Measurements from ENCODE around the gene SCD. TPM values are rescaled to one million over a fixed set of nuclear protein-coding genes. Genes with fewer than 3 reads are reported as not detected.

The SCD gene
- total and polyA plus RNA-seq, 9 of the 15 experiments (the other 6 are each of a cell fraction or from before 2014, with no cell fraction given) = 114 to 486 (median 188) TPM

DNA sequence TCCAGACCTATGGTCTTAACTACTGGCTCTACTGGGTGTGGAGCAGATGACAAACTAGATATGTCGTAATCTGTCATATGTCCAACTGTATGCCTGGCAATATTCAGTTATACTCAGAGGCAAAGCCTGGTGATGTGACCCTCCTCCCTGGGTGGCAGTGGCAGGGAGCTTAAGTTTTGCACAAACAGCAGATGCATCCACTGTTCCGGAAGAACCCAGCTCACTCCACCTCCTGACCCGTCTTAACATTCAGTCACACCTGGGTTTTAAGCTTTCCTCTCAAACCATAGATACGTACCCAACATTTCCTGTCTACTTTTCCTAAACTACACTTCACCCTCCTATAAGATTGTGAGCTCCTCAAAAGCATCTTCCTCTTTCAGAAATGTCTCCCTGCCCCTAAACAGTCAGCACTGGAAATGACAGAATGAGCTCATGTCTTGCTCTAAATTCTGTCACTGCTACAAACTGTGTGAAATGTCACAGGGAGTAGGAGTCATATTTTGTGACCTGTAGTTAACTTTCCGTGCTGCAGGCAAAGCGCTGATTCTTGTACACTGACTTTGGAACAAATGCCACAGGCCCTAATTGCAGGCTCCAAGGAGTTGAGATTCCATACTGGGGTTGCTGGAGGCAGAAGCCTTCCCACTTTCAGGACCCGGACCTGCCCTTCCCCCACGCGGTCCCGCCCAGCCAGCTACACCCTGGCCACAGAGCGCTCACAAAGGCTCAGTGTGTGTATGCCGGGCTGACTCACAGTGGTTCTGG lies 23.9 kb downstream of the SCD start (continued):
- TF ChIP-seq KDM5B (IDR thresholded peaks at IDR 0.05; ENCODE audit: insufficient replicate concordance, low read depth, low read length) (peak; percentile 59), HDAC2 (IDR thresholded peaks at IDR 0.05) (0 out of 2 replicates have a peak, but pooled peaks have one; percentile 37), MEF2D (tag; conservative IDR thresholded peaks at IDR 0.05; ENCODE audit: low read depth) (no peak), MEIS2 (IDR thresholded peaks at IDR 0.05; ENCODE audit: partially characterized antibody) (peak; percentile 9), MAFF (IDR thresholded peaks at IDR 0.05; ENCODE audit: low read length) (no peak), CAMTA2 (CRISPR knock-in tag; conservative IDR thresholded peaks at IDR 0.05) (no peak), KLF13 (tag; IDR thresholded peaks at IDR 0.05; ENCODE audit: borderline replicate concordance, low read depth) (no peak), SMARCC2 (IDR thresholded peaks at IDR 0.05; ENCODE audit: low read depth) (peak; percentile 20; the same call in 1 of the 2 replicates), SETDB1 (IDR thresholded peaks at IDR 0.05; ENCODE audit: low read length) (no peak), STAT5B (CRISPR knock-in tag; IDR thresholded peaks at IDR 0.05) (no peak), MBD2 (IDR thresholded peaks at IDR 0.05; ENCODE audit: borderline replicate concordance, low read depth) (no peak)
- TF ChIP-seq, protein P1, sequence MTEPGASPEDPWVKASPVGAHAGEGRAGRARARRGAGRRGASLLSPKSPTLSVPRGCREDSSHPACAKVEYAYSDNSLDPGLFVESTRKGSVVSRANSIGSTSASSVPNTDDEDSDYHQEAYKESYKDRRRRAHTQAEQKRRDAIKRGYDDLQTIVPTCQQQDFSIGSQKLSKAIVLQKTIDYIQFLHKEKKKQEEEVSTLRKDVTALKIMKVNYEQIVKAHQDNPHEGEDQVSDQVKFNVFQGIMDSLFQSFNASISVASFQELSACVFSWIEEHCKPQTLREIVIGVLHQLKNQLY (CRISPR knock-in tag; conservative IDR thresholded peaks at IDR 0.05) = no peak
- TF ChIP-seq, protein P2, sequence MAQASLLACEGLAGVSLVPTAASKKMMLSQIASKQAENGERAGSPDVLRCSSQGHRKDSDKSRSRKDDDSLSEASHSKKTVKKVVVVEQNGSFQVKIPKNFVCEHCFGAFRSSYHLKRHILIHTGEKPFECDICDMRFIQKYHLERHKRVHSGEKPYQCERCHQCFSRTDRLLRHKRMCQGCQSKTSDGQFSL (CRISPR knock-in tag; IDR thresholded peaks at IDR 0.05) = no peak
- TF ChIP-seq, protein P2 (tag; IDR thresholded peaks at IDR 0.05) = 0 out of 4 replicates have a peak, but pooled peaks of 1 of the 2 experiments have one; percentile 21
- TF ChIP-seq, protein P3, sequence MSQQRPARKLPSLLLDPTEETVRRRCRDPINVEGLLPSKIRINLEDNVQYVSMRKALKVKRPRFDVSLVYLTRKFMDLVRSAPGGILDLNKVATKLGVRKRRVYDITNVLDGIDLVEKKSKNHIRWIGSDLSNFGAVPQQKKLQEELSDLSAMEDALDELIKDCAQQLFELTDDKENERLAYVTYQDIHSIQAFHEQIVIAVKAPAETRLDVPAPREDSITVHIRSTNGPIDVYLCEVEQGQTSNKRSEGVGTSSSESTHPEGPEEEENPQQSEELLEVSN (IDR thresholded peaks at IDR 0.05; ENCODE audit: borderline replicate concordance in 1 of 2, extremely low read depth in 1 of 2, insufficient read depth in 1 of 2, insufficient read length in 1 of 2, low read depth in 1 of 2, low read length in 1 of 2, poor library complexity in 1 of 2, severe bottlenecking in 1 of 2) = peak in 1 of 2 experiments; percentile 44
- TF ChIP-seq, protein P4, sequence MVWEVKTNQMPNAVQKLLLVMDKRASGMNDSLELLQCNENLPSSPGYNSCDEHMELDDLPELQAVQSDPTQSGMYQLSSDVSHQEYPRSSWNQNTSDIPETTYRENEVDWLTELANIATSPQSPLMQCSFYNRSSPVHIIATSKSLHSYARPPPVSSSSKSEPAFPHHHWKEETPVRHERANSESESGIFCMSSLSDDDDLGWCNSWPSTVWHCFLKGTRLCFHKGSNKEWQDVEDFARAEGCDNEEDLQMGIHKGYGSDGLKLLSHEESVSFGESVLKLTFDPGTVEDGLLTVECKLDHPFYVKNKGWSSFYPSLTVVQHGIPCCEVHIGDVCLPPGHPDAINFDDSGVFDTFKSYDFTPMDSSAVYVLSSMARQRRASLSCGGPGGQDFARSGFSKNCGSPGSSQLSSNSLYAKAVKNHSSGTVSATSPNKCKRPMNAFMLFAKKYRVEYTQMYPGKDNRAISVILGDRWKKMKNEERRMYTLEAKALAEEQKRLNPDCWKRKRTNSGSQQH (CRISPR knock-in tag; IDR thresholded peaks at IDR 0.05) = no peak
- TF ChIP-seq, protein P5, sequence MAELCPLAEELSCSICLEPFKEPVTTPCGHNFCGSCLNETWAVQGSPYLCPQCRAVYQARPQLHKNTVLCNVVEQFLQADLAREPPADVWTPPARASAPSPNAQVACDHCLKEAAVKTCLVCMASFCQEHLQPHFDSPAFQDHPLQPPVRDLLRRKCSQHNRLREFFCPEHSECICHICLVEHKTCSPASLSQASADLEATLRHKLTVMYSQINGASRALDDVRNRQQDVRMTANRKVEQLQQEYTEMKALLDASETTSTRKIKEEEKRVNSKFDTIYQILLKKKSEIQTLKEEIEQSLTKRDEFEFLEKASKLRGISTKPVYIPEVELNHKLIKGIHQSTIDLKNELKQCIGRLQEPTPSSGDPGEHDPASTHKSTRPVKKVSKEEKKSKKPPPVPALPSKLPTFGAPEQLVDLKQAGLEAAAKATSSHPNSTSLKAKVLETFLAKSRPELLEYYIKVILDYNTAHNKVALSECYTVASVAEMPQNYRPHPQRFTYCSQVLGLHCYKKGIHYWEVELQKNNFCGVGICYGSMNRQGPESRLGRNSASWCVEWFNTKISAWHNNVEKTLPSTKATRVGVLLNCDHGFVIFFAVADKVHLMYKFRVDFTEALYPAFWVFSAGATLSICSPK (IDR thresholded peaks at IDR 0.05; ENCODE audit: borderline replicate concordance) = no peak
- TF ChIP-seq, protein P6, sequence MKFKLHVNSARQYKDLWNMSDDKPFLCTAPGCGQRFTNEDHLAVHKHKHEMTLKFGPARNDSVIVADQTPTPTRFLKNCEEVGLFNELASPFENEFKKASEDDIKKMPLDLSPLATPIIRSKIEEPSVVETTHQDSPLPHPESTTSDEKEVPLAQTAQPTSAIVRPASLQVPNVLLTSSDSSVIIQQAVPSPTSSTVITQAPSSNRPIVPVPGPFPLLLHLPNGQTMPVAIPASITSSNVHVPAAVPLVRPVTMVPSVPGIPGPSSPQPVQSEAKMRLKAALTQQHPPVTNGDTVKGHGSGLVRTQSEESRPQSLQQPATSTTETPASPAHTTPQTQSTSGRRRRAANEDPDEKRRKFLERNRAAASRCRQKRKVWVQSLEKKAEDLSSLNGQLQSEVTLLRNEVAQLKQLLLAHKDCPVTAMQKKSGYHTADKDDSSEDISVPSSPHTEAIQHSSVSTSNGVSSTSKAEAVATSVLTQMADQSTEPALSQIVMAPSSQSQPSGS (CRISPR knock-in tag; IDR thresholded peaks at IDR 0.05) = no peak
